GM06990 (cell line): Measurements from ENCODE around the gene KCNK7.

ENCODE experiments used
- DNase-seq: peaks from one replicate; pipeline ENCODE4 v3.0.0-alpha.2; 2011; ENCODE audit not compliant: insufficient read length; ENCODE audit errors: extremely low read depth
- H3K27me3 ChIP-seq: replicated peaks from 2 replicates; pipeline ENCODE4 v1.6.0; 2011; ENCODE audit warnings: low read length; ENCODE audit not compliant: control insufficient read depth, insufficient read depth
- H3K36me3 ChIP-seq: 2 replicates; pipeline ENCODE4 v1.5.1; 2011; ENCODE audit warnings: low read length; ENCODE audit not compliant: control insufficient read depth, insufficient read depth
- H3K4me3 ChIP-seq: replicated peaks from 2 replicates; pipeline ENCODE4 v1.5.1; 2011; ENCODE audit warnings: low read depth, mild to moderate bottlenecking, control low read depth, low read length
- TF ChIP-seq, protein P1 (sequence below): IDR thresholded peaks from 2 replicates; pipeline ENCODE4 v1.5.1; 2011; ENCODE audit warnings: low read length, control low read depth, mild to moderate bottlenecking, inconsistent platforms; ENCODE audit not compliant: insufficient read depth, poor library complexity, severe bottlenecking

The KCNK7 gene, protein sequence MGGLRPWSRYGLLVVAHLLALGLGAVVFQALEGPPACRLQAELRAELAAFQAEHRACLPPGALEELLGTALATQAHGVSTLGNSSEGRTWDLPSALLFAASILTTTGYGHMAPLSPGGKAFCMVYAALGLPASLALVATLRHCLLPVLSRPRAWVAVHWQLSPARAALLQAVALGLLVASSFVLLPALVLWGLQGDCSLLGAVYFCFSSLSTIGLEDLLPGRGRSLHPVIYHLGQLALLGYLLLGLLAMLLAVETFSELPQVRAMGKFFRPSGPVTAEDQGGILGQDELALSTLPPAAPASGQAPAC

DNA sequence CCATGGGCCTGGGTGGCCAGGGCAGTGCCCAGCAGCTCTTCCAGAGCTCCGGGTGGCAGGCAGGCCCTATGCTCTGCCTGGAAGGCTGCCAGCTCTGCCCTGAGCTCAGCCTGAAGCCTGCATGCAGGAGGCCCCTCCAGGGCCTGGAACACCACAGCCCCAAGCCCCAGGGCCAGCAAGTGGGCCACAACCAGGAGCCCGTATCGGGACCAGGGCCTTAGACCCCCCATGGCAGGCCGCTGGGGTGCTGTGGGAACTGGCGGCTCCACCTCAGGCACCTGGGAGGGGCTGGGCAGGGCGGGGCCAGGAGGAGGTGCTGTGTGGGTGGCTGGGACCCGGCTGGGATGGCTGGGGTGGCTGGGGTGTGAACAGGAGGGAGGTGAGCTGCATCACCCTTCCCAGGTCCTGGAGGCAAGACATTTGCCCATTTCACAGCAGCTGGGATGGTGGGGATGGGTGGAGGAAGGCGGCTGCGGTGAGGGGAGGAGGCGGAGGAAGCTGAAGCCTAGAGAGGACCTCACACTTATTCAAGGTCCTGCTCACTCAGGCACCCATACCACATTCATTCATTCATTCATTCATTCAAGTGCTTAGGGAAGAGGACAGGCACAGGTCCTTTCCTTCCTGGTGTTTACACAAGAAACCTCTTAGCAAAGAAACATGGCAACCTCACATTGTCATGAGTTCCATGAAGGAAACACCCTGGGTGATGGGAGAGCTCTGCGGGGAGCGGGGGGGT lies at the start of gene KCNK7:
Gene KCNK7, minus strand, starts transcription at position 258 of the 739 bp plus-strand sequence. Its CDS starts 28 bp downstream, at position 230.
- no peak within 1 kb of the TSS for H3K4me3 ChIP-seq
- TF ChIP-seq, protein P1, sequence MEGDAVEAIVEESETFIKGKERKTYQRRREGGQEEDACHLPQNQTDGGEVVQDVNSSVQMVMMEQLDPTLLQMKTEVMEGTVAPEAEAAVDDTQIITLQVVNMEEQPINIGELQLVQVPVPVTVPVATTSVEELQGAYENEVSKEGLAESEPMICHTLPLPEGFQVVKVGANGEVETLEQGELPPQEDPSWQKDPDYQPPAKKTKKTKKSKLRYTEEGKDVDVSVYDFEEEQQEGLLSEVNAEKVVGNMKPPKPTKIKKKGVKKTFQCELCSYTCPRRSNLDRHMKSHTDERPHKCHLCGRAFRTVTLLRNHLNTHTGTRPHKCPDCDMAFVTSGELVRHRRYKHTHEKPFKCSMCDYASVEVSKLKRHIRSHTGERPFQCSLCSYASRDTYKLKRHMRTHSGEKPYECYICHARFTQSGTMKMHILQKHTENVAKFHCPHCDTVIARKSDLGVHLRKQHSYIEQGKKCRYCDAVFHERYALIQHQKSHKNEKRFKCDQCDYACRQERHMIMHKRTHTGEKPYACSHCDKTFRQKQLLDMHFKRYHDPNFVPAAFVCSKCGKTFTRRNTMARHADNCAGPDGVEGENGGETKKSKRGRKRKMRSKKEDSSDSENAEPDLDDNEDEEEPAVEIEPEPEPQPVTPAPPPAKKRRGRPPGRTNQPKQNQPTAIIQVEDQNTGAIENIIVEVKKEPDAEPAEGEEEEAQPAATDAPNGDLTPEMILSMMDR, result no peak
- peaks cover 29% of the 10 kb centered on the region for H3K36me3 ChIP-seq
- no peak for DNase-seq
- no peaks in the 10 kb centered on the region for H3K27me3 ChIP-seq

DNA sequence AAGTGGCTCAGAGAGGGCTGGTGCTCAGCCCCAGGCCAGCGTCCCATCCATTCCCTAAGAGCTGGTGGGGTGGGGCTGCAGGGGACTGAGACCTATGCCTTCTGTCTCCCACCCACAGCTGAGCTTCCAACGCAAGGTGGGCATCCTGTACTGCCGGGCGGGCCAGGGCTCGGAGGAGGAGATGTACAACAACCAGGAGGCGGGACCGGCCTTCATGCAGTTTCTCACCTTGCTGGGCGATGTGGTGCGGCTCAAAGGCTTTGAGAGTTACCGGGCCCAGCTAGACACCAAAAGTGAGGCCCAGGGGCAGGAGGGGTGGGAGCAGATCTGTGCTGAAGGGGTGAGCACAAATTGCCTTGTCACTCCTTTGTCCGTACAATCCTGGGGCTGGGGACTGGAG lies 49.2 kb upstream of the KCNK7 start:
- Histone ChIP-seq H3K4me3 (no peak overlapping the region), H3K36me3 (peaks cover 35% of the 10 kb centered on the region), H3K27me3 (no peaks in the 10 kb centered on the region)
- no peak for DNase-seq
- TF ChIP-seq, protein P1, result no peak

DNA sequence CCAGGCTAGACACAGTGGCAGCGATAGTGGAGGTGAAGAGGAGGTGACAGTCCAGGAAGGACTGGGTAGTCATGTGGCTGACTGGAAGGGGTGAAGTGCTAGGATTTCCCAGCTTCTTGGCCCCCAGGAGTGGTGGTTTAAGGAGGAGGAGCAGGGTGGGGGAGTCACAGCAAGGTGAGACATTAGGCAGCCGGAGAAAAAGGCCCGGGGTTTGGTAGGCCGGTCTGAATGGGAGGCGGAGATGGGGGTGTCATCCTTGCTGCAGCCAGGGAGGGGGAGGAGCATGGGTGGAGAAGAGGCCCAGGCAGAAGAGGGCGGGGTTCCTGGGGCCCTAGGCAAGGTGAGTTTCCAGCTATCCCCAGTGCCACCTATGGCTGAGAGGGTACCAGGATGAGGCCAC lies 48.4 kb upstream of the KCNK7 start:
- DNase-seq, result no peak
- Histone ChIP-seq H3K4me3 (no peak overlapping the region), H3K36me3 (peaks cover 33% of the 10 kb centered on the region), H3K27me3 (no peaks in the 10 kb centered on the region)
- TF ChIP-seq, protein P1, result no peak

DNA sequence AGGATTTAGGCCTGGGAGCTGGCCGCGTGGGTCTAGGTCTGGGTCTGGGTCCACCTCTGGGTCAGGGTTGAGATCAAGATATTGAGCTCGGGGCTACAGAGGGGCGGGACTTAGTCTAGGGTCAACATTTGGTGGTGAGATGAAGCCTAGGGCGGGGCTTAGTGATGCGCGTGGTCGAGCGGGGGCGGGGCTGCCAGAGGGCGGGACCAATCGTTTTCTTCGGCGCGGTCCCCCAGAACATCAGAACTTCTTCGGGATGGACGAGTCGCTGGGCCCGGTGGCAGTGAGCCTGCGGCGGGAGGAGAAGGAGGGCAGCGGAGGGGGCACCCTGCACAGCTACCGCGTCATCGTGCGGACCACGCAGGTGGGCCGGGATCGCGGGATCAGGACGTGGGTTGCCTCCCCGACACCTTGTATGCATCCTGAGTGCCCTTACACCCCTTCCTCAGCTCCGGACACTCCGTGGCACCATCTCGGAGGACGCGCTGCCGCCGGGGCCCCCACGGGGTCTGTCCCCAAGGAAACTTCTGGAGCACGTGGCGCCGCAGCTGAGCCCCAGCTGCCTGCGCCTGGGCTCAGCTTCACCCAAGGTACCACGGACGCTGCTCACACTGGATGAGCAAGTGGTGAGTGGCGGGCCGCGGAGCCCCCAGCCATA lies 46.5 kb upstream of the KCNK7 start:
- Histone ChIP-seq H3K36me3 (peaks cover 33% of the 10 kb centered on the region), H3K4me3 (no peak overlapping the region; the same call in 1 of the 2 replicates), H3K27me3 (no peaks in the 10 kb centered on the region)
- TF ChIP-seq, protein P1, result no peak
- no peak for DNase-seq

DNA sequence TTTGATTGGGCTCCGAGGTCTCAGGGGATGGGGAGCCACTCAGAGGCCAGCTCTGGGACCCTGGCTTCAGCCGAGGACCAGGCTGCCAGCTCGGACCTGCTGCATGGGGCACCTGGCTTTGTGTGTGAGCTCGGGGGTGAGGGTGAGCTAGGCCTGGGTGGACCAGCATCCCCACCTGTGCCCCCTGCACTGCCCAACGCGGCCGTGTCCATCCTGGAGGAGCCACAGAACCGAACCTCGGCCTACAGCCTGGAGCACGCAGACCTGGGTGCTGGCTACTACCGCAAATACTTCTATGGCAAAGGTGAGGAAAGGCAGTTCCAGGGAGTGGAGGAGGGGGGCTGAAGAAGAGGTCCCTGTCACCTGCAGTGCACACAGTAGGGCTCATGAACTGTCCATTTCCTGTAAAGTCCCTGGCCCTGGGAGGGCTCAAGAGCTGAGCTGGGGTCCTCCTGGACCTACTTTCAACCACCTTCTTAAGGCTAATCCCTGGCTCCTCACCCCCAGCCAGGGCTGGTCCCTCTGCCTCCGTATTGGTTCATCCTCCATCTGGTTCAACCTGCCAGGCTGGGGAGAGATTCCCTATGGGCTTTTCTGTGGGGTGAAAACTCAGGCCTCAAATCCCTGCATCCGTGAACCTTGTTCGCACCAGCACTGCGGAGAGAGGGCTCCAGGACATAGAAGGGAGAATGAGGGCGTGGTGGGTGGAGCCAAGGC lies 45.9 kb upstream of the KCNK7 start:
- Histone ChIP-seq H3K27me3 (no peaks in the 10 kb centered on the region), H3K36me3 (peaks cover 39% of the 10 kb centered on the region), H3K4me3 (peak overlapping the region; percentile 60)
- TF ChIP-seq, protein P1, result no peak
- DNase-seq, result no peak
